Breast epithelium (tissue), 3 donors: Measurements from ENCODE around the gene ELP5.

Experiments
- POLR2A ChIP-seq: fragments of 450-650 bp; IDR thresholded peaks from one replicate; pipeline ENCODE4 v1.6.1; 2016; ENCODE audit warnings: antibody characterized with exemption, mild to moderate bottlenecking, moderate library complexity
- TF ChIP-seq, protein P1 (sequence below), 3 donors: fragments of 450-650 bp; IDR thresholded peaks; one replicate each; pipeline ENCODE4 v1.5.1; 2016 to 2017; ENCODE audit warnings: antibody characterized with exemption in 3 of 3, mild to moderate bottlenecking in 3 of 3, moderate library complexity in 3 of 3

DNA sequence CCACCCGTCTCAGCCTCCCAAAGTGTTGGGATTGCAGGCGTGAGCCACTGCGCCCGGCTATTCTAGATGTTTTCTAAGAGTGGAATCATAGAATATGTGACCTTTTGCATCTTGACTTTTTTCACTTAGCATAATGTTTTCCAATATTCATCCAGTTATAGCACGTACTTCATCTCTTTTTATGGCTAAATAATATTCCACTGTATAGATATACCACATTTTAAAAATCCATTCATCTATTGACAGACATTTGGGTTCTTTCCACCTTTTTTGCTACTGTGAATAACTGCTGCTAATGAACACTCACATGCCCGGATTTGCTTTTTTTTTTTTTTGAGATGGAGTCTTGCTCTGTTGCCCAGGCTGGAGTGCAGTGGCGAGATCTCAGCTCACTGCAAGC lies 52.2 kb downstream of the ELP5 start:
- TF ChIP-seq, protein P1, sequence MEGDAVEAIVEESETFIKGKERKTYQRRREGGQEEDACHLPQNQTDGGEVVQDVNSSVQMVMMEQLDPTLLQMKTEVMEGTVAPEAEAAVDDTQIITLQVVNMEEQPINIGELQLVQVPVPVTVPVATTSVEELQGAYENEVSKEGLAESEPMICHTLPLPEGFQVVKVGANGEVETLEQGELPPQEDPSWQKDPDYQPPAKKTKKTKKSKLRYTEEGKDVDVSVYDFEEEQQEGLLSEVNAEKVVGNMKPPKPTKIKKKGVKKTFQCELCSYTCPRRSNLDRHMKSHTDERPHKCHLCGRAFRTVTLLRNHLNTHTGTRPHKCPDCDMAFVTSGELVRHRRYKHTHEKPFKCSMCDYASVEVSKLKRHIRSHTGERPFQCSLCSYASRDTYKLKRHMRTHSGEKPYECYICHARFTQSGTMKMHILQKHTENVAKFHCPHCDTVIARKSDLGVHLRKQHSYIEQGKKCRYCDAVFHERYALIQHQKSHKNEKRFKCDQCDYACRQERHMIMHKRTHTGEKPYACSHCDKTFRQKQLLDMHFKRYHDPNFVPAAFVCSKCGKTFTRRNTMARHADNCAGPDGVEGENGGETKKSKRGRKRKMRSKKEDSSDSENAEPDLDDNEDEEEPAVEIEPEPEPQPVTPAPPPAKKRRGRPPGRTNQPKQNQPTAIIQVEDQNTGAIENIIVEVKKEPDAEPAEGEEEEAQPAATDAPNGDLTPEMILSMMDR (IDR thresholded peaks at IDR 0.05) = no peak
- no peak for TF ChIP-seq POLR2A
